ENCODE measurements around the gene ANKFY1.
"Not testable (repeated sequence)": the region's sequence is repeated elsewhere in the genome, so short reads cannot be mapped to it uniquely, and the experiment has no call there.

Gene ANKFY1

DNA sequence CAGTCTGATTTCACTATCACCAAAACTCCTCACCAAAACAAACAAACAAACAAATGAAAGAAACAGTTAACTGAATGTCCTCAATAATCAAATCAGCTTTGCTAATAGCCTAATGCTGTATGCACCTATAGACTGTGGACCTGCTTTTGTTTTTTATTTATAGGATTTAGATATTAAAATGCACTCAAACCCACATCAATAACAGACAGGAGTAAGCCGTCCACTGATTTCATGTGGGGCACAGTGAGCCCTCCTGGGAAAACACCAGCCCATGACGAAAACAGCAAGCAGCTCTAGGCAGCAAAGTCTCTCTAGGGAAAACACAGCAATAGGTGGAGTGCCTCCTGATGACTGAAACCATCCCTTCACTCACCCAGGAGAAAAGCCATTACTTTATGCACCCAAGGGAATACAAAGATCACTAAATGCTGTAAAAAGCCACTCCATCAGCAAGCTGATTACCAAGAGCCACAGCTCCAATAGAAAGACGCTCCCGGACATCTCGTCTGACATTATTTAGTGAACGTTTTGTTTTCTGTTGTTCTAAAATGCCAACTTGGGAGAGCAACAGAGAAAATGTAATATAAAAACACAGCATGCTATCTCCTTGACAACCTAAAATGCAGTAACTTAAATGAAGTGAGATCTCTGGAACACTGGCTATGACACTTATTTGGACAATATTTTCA, 47.8 kb downstream of the ANKFY1 start:
- DNase-seq: no peak

- DNase-seq: no peak
Observed at GRCh38 chr17:4214157-4214556, 49.6 kb downstream of the ANKFY1 start.

- no peak for DNase-seq
Observed at GRCh38 chr17:4209611-4210010, 54.2 kb downstream of the ANKFY1 start.

GRCh38 chr17:4208238-4208637, 55.5 kb downstream of the ANKFY1 start:
- no peak for DNase-seq

DNA sequence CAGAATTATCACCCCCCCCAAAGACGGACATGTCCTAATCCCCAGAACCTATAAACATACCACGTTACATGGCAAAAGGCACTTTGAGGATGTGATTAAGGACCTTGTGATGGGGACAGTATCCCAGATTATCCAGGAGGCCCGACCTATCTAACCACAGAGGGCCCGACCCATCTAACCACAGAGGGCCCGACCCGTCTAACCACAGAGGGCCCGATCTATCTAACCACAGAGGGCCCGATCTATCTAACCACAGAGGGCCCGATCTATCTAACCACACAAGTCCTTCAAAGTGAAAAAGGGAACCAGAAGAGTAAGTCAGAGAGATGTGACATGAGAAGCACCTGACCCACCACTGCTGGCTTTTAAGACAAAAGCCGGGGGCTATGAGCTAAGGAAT, 56.8 kb downstream of the ANKFY1 start:
- no peak for DNase-seq

- DNase-seq: no peak
Observed at GRCh38 chr17:4205917-4206316, 57.9 kb downstream of the ANKFY1 start.

DNA sequence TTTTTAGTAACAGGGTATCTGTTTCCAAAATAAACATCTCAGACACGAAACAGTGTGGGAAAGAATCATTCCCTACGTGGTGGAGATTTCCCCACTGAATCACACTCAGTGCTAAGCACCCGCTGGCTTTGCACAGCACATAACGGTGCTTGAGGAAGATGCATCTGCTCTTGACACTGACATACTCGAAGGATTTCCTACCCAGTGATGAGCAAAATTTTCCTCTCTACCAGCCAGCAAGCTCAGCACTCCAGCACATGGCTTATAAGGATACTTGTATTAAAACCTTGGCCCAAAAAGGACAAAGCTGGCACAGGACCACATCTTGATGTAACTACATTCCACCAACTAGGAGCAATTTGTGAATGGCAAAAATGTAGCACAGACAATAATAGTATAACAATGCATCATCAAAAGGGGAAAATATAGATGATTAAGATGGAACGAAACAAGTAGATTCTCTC, 59.0 kb downstream of the ANKFY1 start:
- DNase-seq: no peak

DNA sequence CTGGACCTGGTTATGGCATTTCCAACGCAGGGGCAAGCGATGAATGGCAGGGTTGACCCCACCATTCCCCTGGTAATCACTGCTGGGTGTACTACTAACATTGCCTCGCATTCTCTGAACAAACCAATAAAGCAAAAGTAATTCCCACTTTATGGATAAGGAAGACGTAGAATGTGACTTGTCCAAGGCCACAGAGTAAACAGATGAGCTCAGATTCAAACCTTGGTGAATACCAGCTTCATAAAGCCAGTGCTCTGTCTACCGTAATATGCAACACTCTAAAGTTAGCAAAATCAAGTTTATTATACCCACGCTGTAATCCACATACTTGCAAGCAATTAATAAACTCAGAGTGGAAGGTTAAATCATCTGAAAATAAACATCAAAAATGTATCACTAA, 59.6 kb downstream of the ANKFY1 start:
- DNase-seq: no peak

GRCh38 chr17:4201226-4201625, 62.6 kb downstream of the ANKFY1 start:
- no peak for DNase-seq

DNA sequence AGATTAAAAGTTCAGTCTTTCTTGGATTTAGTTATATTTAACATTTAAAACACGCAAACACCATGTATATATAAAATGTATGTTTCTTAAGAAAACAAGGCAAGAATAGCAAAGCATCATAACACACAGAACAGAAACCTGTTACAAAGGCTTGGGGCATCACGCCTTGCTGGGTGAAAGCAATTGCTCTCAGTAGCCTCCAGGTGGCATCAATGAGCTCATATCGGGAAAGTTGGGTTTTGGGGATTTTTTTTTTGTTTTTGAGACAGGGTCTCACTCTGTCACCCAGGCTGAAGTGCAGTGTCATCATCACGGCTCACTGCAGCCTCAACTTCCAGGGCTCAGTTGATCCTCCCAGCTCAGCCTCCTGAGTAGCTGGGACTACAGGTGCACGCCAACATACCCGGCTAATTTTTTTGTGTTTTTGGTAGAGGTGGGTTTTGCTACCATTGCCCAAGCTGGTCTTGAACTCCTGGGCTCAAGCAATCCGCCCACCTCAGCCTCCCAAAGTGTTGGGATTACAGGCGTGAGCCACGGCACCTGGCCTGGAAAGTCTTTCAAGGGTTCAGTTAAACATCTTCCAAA, 63.9 kb downstream of the ANKFY1 start:
- DNase-seq: no peak

DNA sequence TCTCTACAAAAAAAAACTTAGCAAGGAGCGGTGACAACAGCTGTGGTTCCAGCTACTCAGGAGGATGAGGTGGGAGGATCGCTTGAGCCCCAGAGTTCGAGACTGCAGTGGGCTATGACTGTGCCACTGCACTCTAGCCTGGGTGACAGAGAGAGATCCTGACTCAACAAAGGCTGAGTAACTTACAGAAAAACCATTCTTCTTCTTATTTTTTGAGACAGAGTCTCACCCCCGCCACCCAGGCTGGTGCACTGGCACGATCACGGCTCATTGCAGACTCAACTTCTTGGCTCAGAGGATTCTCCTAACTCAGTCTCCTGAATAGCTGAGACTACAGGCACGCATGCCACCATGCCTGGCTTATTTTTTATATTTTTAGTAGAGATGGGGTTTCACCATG, 64.8 kb downstream of the ANKFY1 start:
- DNase-seq: no peak

DNA sequence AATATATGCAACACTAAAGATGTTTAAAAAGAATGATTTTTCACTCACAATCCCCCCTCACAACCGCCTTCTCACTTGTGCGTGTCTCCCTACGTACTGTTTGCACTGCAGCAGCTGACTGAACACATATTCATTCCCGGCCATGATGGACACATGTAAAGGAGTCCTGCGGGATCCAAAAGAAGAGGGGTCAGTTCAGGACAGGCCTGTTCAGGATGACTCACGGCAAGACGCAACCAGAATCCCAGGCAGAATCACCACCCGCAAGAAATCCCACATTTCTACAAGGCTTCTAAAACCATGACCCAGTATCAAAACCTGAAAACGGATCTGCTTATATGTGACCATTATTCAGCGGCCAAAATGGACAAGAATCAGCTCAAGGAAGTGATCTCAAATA, 68.5 kb downstream of the ANKFY1 start:
- no peak for DNase-seq

DNA sequence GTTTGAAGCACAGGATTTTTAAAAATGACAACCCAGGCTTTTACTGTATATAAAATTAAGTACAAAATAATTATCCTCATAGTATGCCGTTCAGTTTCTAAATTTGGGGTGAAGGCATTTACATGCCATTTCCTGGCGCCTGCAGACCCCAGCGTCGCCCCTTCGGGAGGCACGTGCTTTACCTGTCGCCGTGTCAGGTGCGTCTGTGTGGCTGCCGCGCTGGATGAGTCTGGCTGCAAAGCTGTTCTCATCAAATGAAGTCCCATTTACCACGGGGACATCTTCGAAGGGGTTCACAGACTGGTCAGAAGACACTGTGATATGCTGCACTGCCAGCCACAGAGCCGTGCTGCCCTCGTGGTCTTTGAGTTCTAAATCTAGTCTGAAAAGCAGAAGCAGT, 69.0 kb downstream of the ANKFY1 start:
- DNase-seq: no peak

GRCh38 chr17:4190791-4191190, 73.0 kb downstream of the ANKFY1 start:
- not testable (repeated sequence) for DNase-seq

DNA sequence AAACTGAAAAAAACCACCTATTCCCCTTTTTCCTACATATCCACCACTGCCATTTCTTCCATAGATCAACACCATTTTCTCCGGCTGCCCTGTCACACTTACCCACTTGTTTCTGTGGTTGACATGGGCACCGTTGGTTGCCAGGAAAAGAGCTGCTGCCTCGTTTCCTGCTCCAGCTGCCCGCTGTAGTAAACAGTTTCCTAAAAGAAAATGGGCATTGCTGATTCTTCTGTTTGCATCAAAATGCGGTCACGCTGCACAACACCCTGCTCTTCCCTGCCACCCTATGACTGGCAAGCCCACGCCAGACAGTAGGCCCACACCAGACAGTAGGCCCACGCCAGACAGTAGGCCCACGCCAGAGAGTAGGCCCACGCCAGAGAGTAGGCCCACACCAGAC, 74.5 kb downstream of the ANKFY1 start:
- peak; percentile 71 for DNase-seq

DNA sequence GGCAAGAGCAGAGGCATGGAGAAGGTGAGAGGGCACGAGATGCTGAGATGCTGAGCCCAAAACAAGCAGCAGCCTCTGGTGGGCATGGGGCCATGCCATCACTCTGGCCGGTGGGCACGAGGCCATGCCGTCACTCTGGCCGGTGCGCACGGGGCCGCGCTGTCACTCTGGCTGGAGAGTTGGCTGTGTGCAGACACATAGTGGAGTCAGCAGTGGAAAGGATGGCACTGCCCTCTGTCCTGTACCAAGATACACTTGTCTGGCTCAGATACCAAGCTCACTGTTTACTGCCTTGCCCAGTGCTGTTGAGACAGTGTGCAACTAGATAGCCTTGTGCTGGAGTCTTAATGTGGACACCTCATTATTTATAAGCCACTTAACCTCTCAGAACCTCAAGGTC, 75.7 kb downstream of the ANKFY1 start:
- no peak for DNase-seq

GRCh38 chr17:4187076-4187475, 76.7 kb downstream of the ANKFY1 start:
- no peak for DNase-seq

DNA sequence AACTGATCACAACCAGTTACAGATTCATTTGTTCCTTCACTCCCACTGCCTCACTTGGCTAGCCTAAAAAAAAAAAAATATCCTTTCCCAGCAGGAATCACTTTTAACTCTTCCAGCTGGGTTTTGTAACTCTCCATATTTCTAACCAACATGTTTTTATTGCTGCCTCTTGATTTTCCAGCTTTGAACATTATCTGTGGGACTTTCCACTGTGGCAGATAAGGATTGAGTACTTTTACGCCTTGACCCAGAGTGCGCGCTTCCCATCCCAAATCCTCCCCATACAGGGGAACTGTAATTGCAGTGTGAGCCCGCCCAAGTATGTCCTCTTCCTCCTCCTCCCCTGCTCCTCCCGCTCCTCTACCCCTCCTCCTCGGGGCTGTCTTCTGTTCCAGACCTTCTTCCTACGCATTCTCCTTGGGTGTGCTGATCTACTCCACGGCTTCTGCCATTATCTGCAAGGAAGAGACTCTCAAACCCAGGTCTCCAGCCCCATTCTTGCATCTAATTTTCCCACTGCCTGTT, 77.4 kb downstream of the ANKFY1 start:
- DNase-seq: no peak

DNA sequence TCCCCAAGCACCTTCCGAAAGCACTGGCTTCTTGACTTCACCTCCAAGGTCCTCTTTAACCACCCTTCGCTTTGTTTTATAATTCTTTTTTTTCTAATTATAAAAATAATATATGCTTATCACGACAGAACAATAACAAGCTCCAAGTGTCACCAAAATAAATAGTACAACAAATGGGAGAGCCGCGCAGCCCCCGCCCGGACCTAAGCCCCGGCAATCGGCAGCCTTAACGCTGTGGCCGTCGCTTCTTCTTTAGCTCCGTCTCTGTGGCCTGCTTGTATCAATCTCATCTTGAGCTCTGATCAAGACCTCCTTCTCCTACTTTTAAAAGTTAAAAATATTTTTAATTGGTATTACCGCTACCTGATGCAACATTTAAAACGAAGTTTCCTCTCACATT, 78.1 kb downstream of the ANKFY1 start:
- DNase-seq: no peak

- no peak for DNase-seq
Observed at GRCh38 chr17:4184811-4185210, 79.0 kb downstream of the ANKFY1 start.

DNA sequence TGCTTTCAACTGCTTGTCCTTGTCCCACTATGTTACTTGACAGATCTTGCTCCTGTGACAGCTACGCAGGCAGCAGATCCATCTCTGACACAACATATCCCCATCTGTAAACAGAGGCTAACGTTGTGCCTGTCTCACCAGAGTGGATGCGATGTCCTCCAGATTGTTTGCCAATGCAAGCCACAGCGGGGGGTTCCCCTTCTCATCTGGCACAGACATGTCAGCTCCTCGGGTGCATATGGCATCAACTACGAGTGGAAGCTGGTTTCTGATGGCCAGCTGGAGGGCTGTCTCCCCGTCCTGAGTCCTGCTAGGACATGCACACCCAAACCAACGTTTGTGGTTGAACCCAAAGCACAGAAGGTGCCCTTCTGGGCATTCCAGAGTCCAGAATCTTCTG, 81.7 kb downstream of the ANKFY1 start:
- no peak for DNase-seq

DNA sequence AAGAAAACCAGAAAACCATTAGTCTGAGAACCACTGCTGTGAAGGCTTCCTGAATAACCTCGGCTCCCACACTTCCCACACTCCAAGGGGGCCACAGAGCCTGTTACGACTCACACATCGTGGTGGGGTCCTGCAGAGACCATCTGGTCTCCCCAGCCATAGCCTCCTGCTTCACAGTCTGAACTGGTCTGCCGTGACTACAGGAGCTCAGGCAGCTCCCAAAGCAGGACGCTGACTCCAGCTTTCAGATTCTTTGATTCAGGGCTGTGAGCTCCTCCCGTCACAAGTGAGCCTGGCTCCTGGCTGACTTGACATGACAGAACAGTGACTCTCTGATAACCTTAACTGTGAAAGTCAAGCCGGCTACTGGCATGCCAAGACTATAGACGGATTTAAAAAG, 83.0 kb downstream of the ANKFY1 start:
- DNase-seq: no peak

GRCh38 chr17:4179071-4179470, 84.7 kb downstream of the ANKFY1 start:
- no peak for DNase-seq

DNA sequence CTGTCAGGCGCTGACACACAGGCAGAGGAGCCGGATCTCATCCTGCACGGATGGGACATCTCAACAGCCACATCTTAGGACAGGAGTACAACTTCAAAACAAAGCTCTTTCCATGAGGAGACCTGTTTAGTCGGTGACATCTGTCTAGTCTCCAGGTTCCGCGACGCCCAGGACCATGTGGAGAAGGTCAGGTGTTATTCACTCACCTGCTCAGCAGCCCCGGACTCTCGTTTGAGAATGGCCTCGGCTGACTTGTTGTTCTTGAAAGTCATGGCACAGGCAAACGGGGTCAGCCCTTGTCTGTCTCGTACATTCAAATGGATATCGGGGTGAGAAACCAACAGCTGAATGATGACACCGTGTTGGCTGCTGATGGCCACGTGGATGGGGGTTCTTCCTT, 85.1 kb downstream of the ANKFY1 start:
- no peak for DNase-seq

DNA sequence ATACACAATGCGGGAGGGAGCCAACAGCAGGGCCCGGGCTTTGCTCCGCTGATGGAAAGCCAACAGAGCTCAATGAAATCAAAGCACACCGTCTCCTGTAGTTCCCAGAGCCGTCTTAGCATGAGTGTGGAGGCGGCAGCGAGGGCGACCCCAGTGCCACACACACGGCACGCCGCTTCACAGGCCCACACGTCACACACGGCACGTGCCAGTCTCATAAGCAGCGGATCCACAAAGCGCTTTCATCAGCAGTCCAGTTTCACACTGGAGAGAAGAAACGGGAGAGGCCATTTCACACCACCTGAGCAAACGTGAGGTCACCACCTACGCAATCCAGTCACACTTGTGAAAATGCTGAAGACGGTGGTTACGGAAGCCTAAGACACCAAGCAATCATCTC, 86.0 kb downstream of the ANKFY1 start:
- no peak for DNase-seq

Measured in GDM1 (cell line).